ENCODE data around the gene PRSS3. TPM values are rescaled to one million over a fixed set of nuclear protein-coding genes. Genes with fewer than 3 reads are reported as not detected.
"Not testable (repeated sequence)": the region's sequence is repeated elsewhere in the genome, so short reads cannot be mapped to it uniquely, and the experiment has no call there.

The PRSS3 gene
- total RNA-seq, 2 experiments from 2014 or later: not detected

DNA sequence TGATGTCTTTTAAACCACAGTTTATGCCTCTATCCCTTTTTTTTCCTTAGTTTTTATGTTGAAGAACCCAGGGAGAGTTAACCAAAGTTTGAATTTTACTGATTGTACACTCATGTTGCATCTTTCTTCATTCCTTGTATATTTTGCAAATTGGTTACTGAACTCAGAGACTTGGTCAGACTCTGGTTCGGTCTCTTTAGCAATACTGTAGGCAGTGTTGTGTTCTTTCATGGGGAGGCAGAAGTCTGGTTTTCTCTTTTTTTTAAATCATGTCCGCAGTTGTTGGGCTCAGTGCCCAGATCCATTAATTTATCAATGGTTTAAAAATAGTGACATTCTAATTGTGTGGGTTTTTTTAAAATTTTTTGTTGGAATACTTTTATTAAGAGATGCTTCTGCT, 45.0 kb downstream of the PRSS3 start:
- intact Hi-C loops (cut with DNase I, micrococcal nuclease): no loop called here
- peaks cover 23% of the 10 kb centered on the region for H3K4me1 ChIP-seq (ENCODE audit: insufficient read depth, low read length)
- Mint-ChIP-seq H3K4me1 (ENCODE audit: low read depth) (peaks cover 80% of the 10 kb centered on the region), H3K4me3 (no peak overlapping the region), H3K27ac (peak overlapping the region; percentile 10), H3K36me3 (ENCODE audit: low read depth) (no peaks in the 10 kb centered on the region), H3K9me3 (no peaks in the 10 kb centered on the region), H3K27me3 (no peaks in the 10 kb centered on the region)
- H3K4me3 ChIP-seq (ENCODE audit: low read length): no peak overlapping the region
- no peaks in the 10 kb centered on the region for H3K27me3 ChIP-seq (ENCODE audit: control insufficient read depth in 1 of 2, insufficient read depth in 2 of 2, low read length in 2 of 2)
- DNase-seq (no peak), ATAC-seq (ENCODE audit: poor library complexity) (no peak)
- POLR2A ChIA-PET: no interaction called here
- no peaks in the 10 kb centered on the region for H3K36me3 ChIP-seq (ENCODE audit: insufficient read depth, low read length)
- TF ChIP-seq, protein P1, sequence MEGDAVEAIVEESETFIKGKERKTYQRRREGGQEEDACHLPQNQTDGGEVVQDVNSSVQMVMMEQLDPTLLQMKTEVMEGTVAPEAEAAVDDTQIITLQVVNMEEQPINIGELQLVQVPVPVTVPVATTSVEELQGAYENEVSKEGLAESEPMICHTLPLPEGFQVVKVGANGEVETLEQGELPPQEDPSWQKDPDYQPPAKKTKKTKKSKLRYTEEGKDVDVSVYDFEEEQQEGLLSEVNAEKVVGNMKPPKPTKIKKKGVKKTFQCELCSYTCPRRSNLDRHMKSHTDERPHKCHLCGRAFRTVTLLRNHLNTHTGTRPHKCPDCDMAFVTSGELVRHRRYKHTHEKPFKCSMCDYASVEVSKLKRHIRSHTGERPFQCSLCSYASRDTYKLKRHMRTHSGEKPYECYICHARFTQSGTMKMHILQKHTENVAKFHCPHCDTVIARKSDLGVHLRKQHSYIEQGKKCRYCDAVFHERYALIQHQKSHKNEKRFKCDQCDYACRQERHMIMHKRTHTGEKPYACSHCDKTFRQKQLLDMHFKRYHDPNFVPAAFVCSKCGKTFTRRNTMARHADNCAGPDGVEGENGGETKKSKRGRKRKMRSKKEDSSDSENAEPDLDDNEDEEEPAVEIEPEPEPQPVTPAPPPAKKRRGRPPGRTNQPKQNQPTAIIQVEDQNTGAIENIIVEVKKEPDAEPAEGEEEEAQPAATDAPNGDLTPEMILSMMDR (IDR thresholded peaks at IDR 0.05): no peak
- no peak overlapping the region for H3K27ac ChIP-seq (ENCODE audit: low read depth in 1 of 2, low read length in 2 of 2)
- CTCF ChIA-PET: interaction anchor here (1.1 kb wide), 1 partner anchor 26 kb away, joined by 4 read pairs; no protein-coding TSS in a partner anchor
- H3K9me3 ChIP-seq (ENCODE audit: control insufficient read depth in 1 of 2, insufficient read depth in 1 of 2, low read length in 2 of 2): no peaks in the 10 kb centered on the region

DNA sequence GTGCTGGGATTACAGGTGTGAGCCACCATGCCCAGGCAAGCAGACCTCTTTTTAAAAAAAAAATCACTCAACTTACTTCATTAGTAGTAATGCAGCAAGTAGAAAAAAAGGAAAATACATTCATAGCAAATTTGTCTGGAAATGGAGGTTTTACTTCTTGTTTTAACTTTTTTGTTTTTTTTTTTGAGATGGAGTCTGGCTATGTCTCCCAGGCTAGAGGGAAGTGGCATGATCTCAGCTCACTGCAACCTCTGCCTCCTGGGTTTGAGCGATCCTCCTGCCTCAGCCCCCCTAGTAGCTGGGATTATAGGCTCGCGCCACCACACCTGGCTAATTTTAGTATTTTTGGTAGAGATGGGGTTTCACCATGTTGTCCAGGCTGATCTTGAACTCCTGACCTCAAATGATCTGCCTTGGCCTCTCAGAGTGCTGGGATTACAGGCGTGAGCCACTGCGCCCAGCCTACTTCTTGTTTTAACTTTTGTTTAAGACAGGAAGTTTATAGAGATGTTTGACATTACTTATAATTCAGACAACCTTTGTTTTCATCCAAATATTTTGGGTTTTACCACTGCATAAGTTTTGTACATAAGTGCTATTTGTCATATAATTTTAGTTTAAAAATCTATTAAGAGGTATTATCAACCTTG, 48.1 kb downstream of the PRSS3 start:
- H3K4me1 Mint-ChIP-seq (ENCODE audit: low read depth): peaks cover 82% of the 10 kb centered on the region
- intact Hi-C loops (cut with DNase I, micrococcal nuclease): no loop called here
- Histone ChIP-seq H3K27ac (ENCODE audit: low read depth in 1 of 2, low read length in 2 of 2) (no peak overlapping the region), H3K9me3 (ENCODE audit: control insufficient read depth in 1 of 2, insufficient read depth in 1 of 2, low read length in 2 of 2) (no peaks in the 10 kb centered on the region), H3K27me3 (ENCODE audit: control insufficient read depth in 1 of 2, insufficient read depth in 2 of 2, low read length in 2 of 2) (no peaks in the 10 kb centered on the region), H3K4me3 (ENCODE audit: low read length) (no peak overlapping the region), H3K4me1 (ENCODE audit: insufficient read depth, low read length) (peaks cover 20% of the 10 kb centered on the region), H3K36me3 (ENCODE audit: insufficient read depth, low read length) (no peaks in the 10 kb centered on the region)
- DNase-seq (peak in 1 of 14 experiments; percentile 15), ATAC-seq (ENCODE audit: poor library complexity) (no peak)
- peak overlapping the region; percentile 59 for H3K27ac Mint-ChIP-seq
- no peaks in the 10 kb centered on the region for H3K36me3 Mint-ChIP-seq (ENCODE audit: low read depth)
- ChIA-PET CTCF (interaction anchor here (1.4 kb wide), 1 partner anchor 9 kb away, joined by 5 read pairs; no protein-coding TSS in a partner anchor), POLR2A (interaction anchor here (1.8 kb wide), 1 partner anchor 27 kb away, joined by 4 read pairs; the partner anchor contains the start of gene UBE2R2)
- TF ChIP-seq, protein P1 (IDR thresholded peaks at IDR 0.05): no peak
- no peaks in the 10 kb centered on the region for H3K27me3 Mint-ChIP-seq
- H3K9me3 Mint-ChIP-seq: no peaks in the 10 kb centered on the region
- no peak overlapping the region for H3K4me3 Mint-ChIP-seq

DNA sequence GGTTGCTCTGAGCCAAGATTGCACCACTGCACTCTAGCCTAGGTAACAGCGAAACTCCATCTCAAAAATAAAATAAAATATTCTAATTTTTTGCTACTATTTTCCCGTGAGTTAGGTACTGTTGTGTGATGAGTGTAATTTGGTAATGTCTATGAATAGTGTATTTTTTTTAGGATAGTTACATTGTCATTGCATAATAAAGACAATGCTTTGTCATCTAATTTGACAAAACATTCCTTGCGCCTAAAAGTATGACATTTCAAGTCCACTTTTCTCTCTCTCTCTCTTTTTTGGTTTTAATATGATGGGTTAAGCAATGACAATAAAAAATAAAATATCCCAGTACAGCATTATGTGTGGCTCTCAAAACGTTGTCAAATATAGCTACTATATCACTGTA, 50.9 kb downstream of the PRSS3 start:
- Mint-ChIP-seq H3K4me1 (ENCODE audit: low read depth) (peaks cover 75% of the 10 kb centered on the region), H3K4me3 (no peak overlapping the region), H3K27ac (peak overlapping the region; percentile 27)

GRCh38 chr9:33847894-33848205, 52.5 kb downstream of the PRSS3 start:
- H3K27me3 ChIP-seq (ENCODE audit: control insufficient read depth in 1 of 2, insufficient read depth in 2 of 2, low read length in 2 of 2); H3K9me3 ChIP-seq (ENCODE audit: control insufficient read depth in 1 of 2, insufficient read depth in 1 of 2, low read length in 2 of 2); H3K36me3 ChIP-seq (ENCODE audit: insufficient read depth, low read length); intact Hi-C loops (cut with DNase I, micrococcal nuclease); ATAC-seq (ENCODE audit: poor library complexity); H3K4me3 ChIP-seq (ENCODE audit: low read length); H3K27ac ChIP-seq (ENCODE audit: low read depth in 1 of 2, low read length in 2 of 2); H3K27me3 Mint-ChIP-seq; POLR2A ChIA-PET; H3K36me3 Mint-ChIP-seq (ENCODE audit: low read depth); H3K4me3 Mint-ChIP-seq; H3K9me3 Mint-ChIP-seq; DNase-seq: not testable (repeated sequence)
- CTCF ChIA-PET: interaction anchor here (2.6 kb wide), 1 partner anchor 34 kb away, joined by 12 read pairs; no protein-coding TSS in a partner anchor
- H3K4me1 Mint-ChIP-seq (ENCODE audit: low read depth): peaks cover 71% of the 10 kb centered on the region
- H3K27ac Mint-ChIP-seq: peak overlapping the region; percentile 43
- H3K4me1 ChIP-seq (ENCODE audit: insufficient read depth, low read length): peaks cover 27% of the 10 kb centered on the region

More for the DNA sequence above, 50.9 kb downstream of the PRSS3 start:
- Histone ChIP-seq H3K27me3 (ENCODE audit: control insufficient read depth in 1 of 2, insufficient read depth in 2 of 2, low read length in 2 of 2) (no peaks in the 10 kb centered on the region), H3K4me1 (ENCODE audit: insufficient read depth, low read length) (peaks cover 22% of the 10 kb centered on the region), H3K9me3 (ENCODE audit: control insufficient read depth in 1 of 2, insufficient read depth in 1 of 2, low read length in 2 of 2) (no peaks in the 10 kb centered on the region), H3K27ac (ENCODE audit: low read depth in 1 of 2, low read length in 2 of 2) (no peak overlapping the region), H3K4me3 (ENCODE audit: low read length) (no peak overlapping the region), H3K36me3 (ENCODE audit: insufficient read depth, low read length) (no peaks in the 10 kb centered on the region)
- no peaks in the 10 kb centered on the region for H3K9me3 Mint-ChIP-seq
- CTCF ChIA-PET: interaction anchor here (1.2 kb wide), 1 partner anchor 9 kb away, joined by 5 read pairs; no protein-coding TSS in a partner anchor
- intact Hi-C loops (cut with DNase I, micrococcal nuclease): no loop called here
- POLR2A ChIA-PET: no interaction called here
- H3K36me3 Mint-ChIP-seq (ENCODE audit: low read depth): no peaks in the 10 kb centered on the region
- no peaks in the 10 kb centered on the region for H3K27me3 Mint-ChIP-seq
- ATAC-seq (ENCODE audit: poor library complexity) (no peak), DNase-seq (no peak)
- TF ChIP-seq, protein P1 (IDR thresholded peaks at IDR 0.05): no peak
